ENCODE results near the gene MYF5.

Gene MYF5

GRCh38 chr12:80749456-80749855 lies 32.7 kb downstream of the MYF5 start:
- H3K9me3 ChIP-seq (ENCODE audit: insufficient read depth, low read length, severe bottlenecking): no peaks in the 10 kb centered on the region
- H3K27me3 ChIP-seq (ENCODE audit: insufficient read depth, low read length, poor library complexity): no peaks in the 10 kb centered on the region
- no peak overlapping the region for H3K4me3 ChIP-seq (ENCODE audit: low read depth in 1 of 2, low read length in 2 of 2)
- H3K4me2 ChIP-seq (ENCODE audit: insufficient read depth, low read length): no peak overlapping the region
- TF ChIP-seq CTCF (IDR thresholded peaks at IDR 0.05; ENCODE audit: borderline replicate concordance, extremely low read depth, low read length, poor library complexity, severe bottlenecking): no peak
- no peak for TF ChIP-seq EZH2 (IDR thresholded peaks at IDR 0.05; ENCODE audit: borderline replicate concordance, low read depth, low read length, severe bottlenecking)
- no peaks in the 10 kb centered on the region for H3K36me3 ChIP-seq (ENCODE audit: insufficient read depth, low read length)
- H3K4me1 ChIP-seq (ENCODE audit: insufficient read depth, low read length): no peaks in the 10 kb centered on the region
- no peaks in the 10 kb centered on the region for H3K79me2 ChIP-seq (ENCODE audit: insufficient read depth, low read length)
- no peak overlapping the region for H3K27ac ChIP-seq (ENCODE audit: low read length)
- H4K20me1 ChIP-seq (ENCODE audit: insufficient read depth, low read length): no peaks in the 10 kb centered on the region
- no peak overlapping the region for H2AFZ ChIP-seq (ENCODE audit: low read depth, low read length)
- DNase-seq: no peak
- ATAC-seq (ENCODE audit: insufficient read depth, low read depth): no peak
- no peak overlapping the region for H3K9ac ChIP-seq (ENCODE audit: low read depth, low read length)

DNA sequence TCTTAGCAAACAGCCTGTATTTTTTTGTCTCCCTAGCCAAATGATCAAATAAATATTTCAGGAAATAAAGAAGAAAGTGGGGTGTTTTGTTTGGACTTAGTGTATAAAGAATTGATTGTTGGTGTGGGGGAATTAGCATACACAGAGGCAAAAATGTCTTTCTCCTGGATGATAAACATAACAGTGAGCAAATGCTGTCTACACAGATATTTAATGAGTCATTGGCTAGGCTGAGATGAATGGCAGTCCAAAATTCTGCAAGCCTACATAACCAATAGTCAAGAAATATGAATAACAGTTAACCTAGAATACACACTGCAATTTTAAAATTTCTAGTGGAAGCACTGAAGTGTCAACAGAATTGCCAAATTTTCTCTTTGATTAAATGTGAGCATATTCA lies 35.8 kb downstream of the MYF5 start:
- H3K27ac ChIP-seq (ENCODE audit: low read length): no peak overlapping the region
- H3K4me3 ChIP-seq (ENCODE audit: low read depth in 1 of 2, low read length in 2 of 2): no peak overlapping the region
- DNase-seq (no peak), ATAC-seq (ENCODE audit: insufficient read depth, low read depth) (no peak)
- H3K4me2 ChIP-seq (ENCODE audit: insufficient read depth, low read length): no peak overlapping the region
- H3K36me3 ChIP-seq (ENCODE audit: insufficient read depth, low read length): no peaks in the 10 kb centered on the region
- TF ChIP-seq CTCF (IDR thresholded peaks at IDR 0.05; ENCODE audit: borderline replicate concordance, extremely low read depth, low read length, poor library complexity, severe bottlenecking): no peak
- TF ChIP-seq EZH2 (IDR thresholded peaks at IDR 0.05; ENCODE audit: borderline replicate concordance, low read depth, low read length, severe bottlenecking): no peak
- no peak overlapping the region for H2AFZ ChIP-seq (ENCODE audit: low read depth, low read length)
- H3K4me1 ChIP-seq (ENCODE audit: insufficient read depth, low read length): no peaks in the 10 kb centered on the region
- no peaks in the 10 kb centered on the region for H4K20me1 ChIP-seq (ENCODE audit: insufficient read depth, low read length)
- H3K79me2 ChIP-seq (ENCODE audit: insufficient read depth, low read length): no peaks in the 10 kb centered on the region
- H3K27me3 ChIP-seq (ENCODE audit: insufficient read depth, low read length, poor library complexity): no peaks in the 10 kb centered on the region
- H3K9me3 ChIP-seq (ENCODE audit: insufficient read depth, low read length, severe bottlenecking): no peaks in the 10 kb centered on the region
- H3K9ac ChIP-seq (ENCODE audit: low read depth, low read length): no peak overlapping the region

DNA sequence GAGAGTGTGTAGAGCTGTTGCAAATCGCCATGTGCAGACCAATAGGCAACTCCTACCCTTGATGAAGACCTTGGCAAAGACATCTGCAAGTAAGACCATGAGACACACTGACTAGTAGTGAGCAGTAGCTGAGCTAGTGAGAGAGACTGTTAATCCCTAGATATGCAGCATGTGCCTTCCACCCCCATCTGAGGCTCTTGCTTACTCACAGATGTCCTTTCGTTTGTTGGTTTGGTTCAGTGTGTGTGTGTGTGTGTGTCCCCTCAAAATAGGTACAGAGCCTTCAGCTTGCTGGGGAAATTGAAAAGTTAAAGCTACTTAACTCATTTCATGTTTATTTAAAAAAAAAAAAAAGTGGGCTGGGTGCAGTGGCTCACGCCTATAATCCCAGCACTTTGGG lies 37.6 kb downstream of the MYF5 start:
- ATAC-seq (ENCODE audit: insufficient read depth, low read depth) (no peak), DNase-seq (no peak)
- Histone ChIP-seq H4K20me1 (ENCODE audit: insufficient read depth, low read length) (no peaks in the 10 kb centered on the region), H2AFZ (ENCODE audit: low read depth, low read length) (no peak overlapping the region), H3K9me3 (ENCODE audit: insufficient read depth, low read length, severe bottlenecking) (no peaks in the 10 kb centered on the region), H3K4me2 (ENCODE audit: insufficient read depth, low read length) (no peak overlapping the region), H3K27me3 (ENCODE audit: insufficient read depth, low read length, poor library complexity) (no peaks in the 10 kb centered on the region), H3K36me3 (ENCODE audit: insufficient read depth, low read length) (no peaks in the 10 kb centered on the region), H3K4me3 (ENCODE audit: low read depth in 1 of 2, low read length in 2 of 2) (no peak overlapping the region), H3K27ac (ENCODE audit: low read length) (no peak overlapping the region), H3K4me1 (ENCODE audit: insufficient read depth, low read length) (no peaks in the 10 kb centered on the region), H3K9ac (ENCODE audit: low read depth, low read length) (no peak overlapping the region), H3K79me2 (ENCODE audit: insufficient read depth, low read length) (no peaks in the 10 kb centered on the region)
- TF ChIP-seq EZH2 (IDR thresholded peaks at IDR 0.05; ENCODE audit: borderline replicate concordance, low read depth, low read length, severe bottlenecking) (no peak), CTCF (IDR thresholded peaks at IDR 0.05; ENCODE audit: borderline replicate concordance, extremely low read depth, low read length, poor library complexity, severe bottlenecking) (no peak)

GRCh38 chr12:80756875-80757274 lies 40.2 kb downstream of the MYF5 start:
- Histone ChIP-seq H3K4me3 (ENCODE audit: low read depth in 1 of 2, low read length in 2 of 2) (no peak overlapping the region), H3K9ac (ENCODE audit: low read depth, low read length) (no peak overlapping the region), H3K4me2 (ENCODE audit: insufficient read depth, low read length) (no peak overlapping the region), H3K36me3 (ENCODE audit: insufficient read depth, low read length) (no peaks in the 10 kb centered on the region), H3K79me2 (ENCODE audit: insufficient read depth, low read length) (no peaks in the 10 kb centered on the region), H2AFZ (ENCODE audit: low read depth, low read length) (no peak overlapping the region), H4K20me1 (ENCODE audit: insufficient read depth, low read length) (no peaks in the 10 kb centered on the region), H3K27me3 (ENCODE audit: insufficient read depth, low read length, poor library complexity) (no peaks in the 10 kb centered on the region), H3K9me3 (ENCODE audit: insufficient read depth, low read length, severe bottlenecking) (no peaks in the 10 kb centered on the region), H3K27ac (ENCODE audit: low read length) (no peak overlapping the region), H3K4me1 (ENCODE audit: insufficient read depth, low read length) (no peaks in the 10 kb centered on the region)
- DNase-seq (no peak), ATAC-seq (ENCODE audit: insufficient read depth, low read depth) (no peak)
- TF ChIP-seq CTCF (IDR thresholded peaks at IDR 0.05; ENCODE audit: borderline replicate concordance, extremely low read depth, low read length, poor library complexity, severe bottlenecking) (no peak), EZH2 (IDR thresholded peaks at IDR 0.05; ENCODE audit: borderline replicate concordance, low read depth, low read length, severe bottlenecking) (no peak)

Data from DND-41 (cell line).